ENCODE measurements around the gene KLHL29. TPM values are rescaled to one million over a fixed set of nuclear protein-coding genes. Genes with fewer than 3 reads are reported as not detected.

KLHL29 gene
- total RNA-seq, 1 donor from 2014 or later, result 12.9 TPM

GRCh38 chr2:23513872-23514793 is 129.2 kb downstream of the KLHL29 start:
- DNase-seq (no peak), ATAC-seq (peak in 1 of 2 donors; percentile 50)
- no peaks in the 10 kb centered on the region for H3K27me3 ChIP-seq (ENCODE audit: low read depth)
- H3K9me3 ChIP-seq, result no peaks in the 10 kb centered on the region
- intact Hi-C loops (cut with DNase I), result no loop called here
- H3K27ac ChIP-seq, result no peak overlapping the region
- no peak for TF ChIP-seq CTCF (IDR thresholded peaks at IDR 0.05)
- H3K36me3 ChIP-seq, result no peaks in the 10 kb centered on the region
- no peak overlapping the region for H3K4me3 ChIP-seq
- H3K4me1 ChIP-seq, result peaks cover 10% of the 10 kb centered on the region

- intact Hi-C loops (cut with DNase I), result no loop called here
- H3K4me3 ChIP-seq, result no peak overlapping the region
- peaks cover 10% of the 10 kb centered on the region for H3K4me1 ChIP-seq
- H3K9me3 ChIP-seq, result no peaks in the 10 kb centered on the region
- no peak overlapping the region for H3K27ac ChIP-seq
- H3K27me3 ChIP-seq (ENCODE audit: low read depth), result no peaks in the 10 kb centered on the region
- DNase-seq (no peak), ATAC-seq (no peak)
- H3K36me3 ChIP-seq, result no peaks in the 10 kb centered on the region
- TF ChIP-seq CTCF (IDR thresholded peaks at IDR 0.05), result no peak
Observed at GRCh38 chr2:23516520-23517256, 131.7 kb downstream of the KLHL29 start.

GRCh38 chr2:23518481-23519333 is 133.7 kb downstream of the KLHL29 start:
- no peak overlapping the region for H3K4me3 ChIP-seq
- no peak overlapping the region for H3K27ac ChIP-seq
- ATAC-seq (peak; percentile 49 to 61), DNase-seq (no peak)
- no peaks in the 10 kb centered on the region for H3K9me3 ChIP-seq
- intact Hi-C loops (cut with DNase I), result no loop called here
- H3K27me3 ChIP-seq (ENCODE audit: low read depth), result no peaks in the 10 kb centered on the region
- TF ChIP-seq CTCF (IDR thresholded peaks at IDR 0.05), result no peak
- H3K36me3 ChIP-seq, result no peaks in the 10 kb centered on the region
- H3K4me1 ChIP-seq, result peaks cover 6% of the 10 kb centered on the region

- H3K4me3 ChIP-seq, result no peak overlapping the region
- DNase-seq, result no peak
- intact Hi-C loops (cut with DNase I), result no loop called here
- peak; percentile 34 to 48 for ATAC-seq
- H3K27me3 ChIP-seq (ENCODE audit: low read depth), result no peaks in the 10 kb centered on the region
- peaks cover 6% of the 10 kb centered on the region for H3K4me1 ChIP-seq
- no peak overlapping the region for H3K27ac ChIP-seq
- H3K9me3 ChIP-seq, result no peaks in the 10 kb centered on the region
- H3K36me3 ChIP-seq, result no peaks in the 10 kb centered on the region
- TF ChIP-seq CTCF (IDR thresholded peaks at IDR 0.05), result no peak
Observed at GRCh38 chr2:23519334-23519651, 134.3 kb downstream of the KLHL29 start.

GRCh38 chr2:23520256-23520655 is 135.3 kb downstream of the KLHL29 start:
- DNase-seq, result no peak
- no peaks in the 10 kb centered on the region for H3K36me3 ChIP-seq
- no peak overlapping the region for H3K27ac ChIP-seq
- intact Hi-C loops (cut with DNase I), result no loop called here
- no peak for ATAC-seq
- no peaks in the 10 kb centered on the region for H3K27me3 ChIP-seq (ENCODE audit: low read depth)
- peaks cover 13% of the 10 kb centered on the region for H3K4me1 ChIP-seq
- no peak for TF ChIP-seq CTCF (IDR thresholded peaks at IDR 0.05)
- H3K9me3 ChIP-seq, result no peaks in the 10 kb centered on the region
- H3K4me3 ChIP-seq, result no peak overlapping the region
